Limb (tissue), 2 donors: ENCODE measurements around the gene MBIP.

ENCODE experiments used
- DNase-seq, 2 donors: peaks; one replicate each; pipeline ENCODE4 v3.0.0-alpha.2; 2016; ENCODE audit errors: extremely low spot score in 2 of 2

The MBIP gene

DNA sequence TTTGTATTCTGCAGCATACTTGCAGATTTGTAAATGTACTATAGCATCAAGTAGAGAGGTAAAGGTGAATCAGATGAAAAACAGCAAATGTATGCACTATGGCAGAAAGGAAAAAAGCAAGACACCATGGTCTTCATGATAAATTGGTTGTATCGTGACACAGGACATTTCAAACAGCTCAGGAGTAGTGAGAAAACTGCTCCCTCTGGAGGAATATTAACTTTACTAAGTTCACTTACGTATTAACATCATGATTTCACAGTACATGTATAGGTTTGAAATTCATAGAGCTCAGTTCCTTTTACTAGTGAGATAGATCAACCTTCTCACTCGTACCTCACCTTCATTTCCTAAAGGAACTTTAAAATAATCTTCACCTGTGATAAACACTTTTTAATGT is 6.5 kb downstream of the MBIP start:
- DNase-seq = no peak

DNA sequence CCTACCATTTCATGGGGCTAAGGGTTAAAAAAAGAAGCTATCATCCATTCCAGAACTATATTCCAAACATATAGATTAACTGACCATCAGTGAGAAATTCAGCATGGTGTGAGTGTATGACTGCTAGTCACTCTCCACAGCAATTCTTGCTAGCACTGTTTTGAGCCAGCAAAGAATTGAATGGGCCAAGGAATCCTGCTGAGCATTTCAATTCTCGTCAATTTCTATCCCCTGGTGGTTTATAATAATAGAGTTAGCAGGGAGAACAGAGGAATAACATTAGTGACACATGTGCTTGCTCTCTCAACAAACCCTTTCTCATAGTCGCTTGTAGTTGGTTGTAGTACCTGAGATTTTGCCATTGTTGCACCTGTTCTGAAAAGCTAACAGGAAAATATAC is 7.2 kb downstream of the MBIP start:
- no peak for DNase-seq

DNA sequence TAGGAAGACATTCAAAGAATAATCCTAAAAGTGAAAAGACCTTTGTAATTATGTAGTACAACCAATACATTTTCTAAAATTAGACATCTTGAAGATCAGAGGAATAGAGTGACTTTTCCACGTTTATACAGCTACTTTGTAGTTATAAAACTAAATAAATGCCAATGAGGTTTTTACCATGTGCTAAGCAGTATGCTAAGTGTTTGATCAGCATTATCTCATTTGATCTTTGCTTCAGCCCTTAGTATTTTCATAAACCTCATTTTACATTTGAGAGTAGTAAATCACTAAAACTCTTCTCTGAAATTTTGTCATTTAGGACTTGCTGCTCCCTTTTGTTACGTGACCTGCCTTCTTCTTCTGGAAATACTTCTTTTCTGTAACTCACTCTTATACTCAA is 13.6 kb downstream of the MBIP start:
- no peak for DNase-seq

DNA sequence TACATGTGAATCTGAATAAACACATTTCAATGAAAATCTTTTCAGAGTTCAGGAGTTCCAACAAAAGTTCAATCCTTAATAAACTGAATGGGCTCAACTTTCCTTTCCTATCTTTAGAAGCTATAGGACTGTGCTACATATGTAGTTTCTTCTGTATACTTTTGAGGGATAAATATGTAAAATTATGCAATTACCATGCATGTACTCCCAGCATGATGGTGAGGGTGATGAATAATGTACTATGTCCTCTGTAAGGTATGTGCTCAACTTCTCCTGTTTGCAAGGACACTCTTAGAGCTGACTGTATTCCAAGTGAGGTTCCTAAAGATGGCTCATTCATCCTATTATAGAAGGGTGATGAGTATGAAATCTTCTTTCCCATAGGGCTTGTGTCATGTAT is 15.5 kb downstream of the MBIP start:
- no peak for DNase-seq

DNA sequence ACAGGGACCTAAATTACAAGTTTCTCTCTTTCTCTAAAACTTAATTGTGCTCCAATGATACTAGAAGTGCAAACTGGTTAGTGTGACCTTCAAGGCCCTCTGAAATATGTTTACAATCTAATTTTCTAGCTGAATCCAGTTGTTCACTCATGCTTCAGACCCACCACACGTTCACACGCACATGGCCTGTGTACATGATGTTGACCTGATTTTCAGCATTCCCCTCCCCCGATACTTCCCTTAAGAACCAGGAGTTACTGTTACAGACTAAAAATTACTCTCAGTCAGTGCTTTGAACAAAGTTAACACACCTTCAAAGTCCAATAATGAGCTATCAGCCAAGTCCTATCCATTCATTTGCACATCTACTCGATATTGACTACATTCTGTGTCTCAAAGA is 16.5 kb downstream of the MBIP start:
- DNase-seq = no peak

DNA sequence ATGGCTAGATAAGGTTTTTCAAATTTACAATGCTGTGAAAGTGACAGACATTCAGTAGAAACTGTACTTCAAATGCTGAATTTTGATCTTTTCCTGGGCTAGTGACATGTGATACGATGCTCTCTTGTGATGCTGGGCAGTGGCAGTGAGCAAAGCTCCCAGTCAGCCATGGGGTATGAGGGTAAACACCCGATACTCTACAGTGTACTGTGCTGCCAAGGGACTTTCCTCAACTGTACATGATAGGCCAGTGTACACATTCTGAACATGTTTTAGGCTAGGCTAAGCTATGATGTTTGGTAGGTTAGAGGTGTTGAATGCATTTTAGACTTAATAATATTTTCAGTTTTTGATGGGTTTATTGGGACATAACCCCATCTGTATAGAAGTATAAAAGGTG is 17.6 kb downstream of the MBIP start:
- no peak for DNase-seq

DNA sequence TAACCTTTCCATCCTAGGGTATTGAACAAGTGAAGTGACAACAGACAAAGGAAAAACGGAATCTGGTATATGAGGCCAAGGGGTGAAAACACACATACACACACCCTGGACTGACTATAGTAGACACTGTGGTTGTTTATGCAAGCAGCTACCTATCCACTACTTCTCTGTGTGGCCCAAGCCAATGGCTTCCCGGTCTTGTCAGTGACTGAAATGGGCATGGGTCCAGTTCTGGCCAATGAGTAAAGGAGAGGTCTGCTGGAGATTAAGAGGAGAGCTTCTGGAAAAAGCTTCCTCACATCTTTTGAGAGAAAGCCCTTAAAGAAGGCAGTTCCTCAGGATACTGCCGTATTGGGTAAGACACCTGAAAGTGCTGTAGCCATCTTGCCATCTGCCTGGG is 19.3 kb downstream of the MBIP start:
- no peak for DNase-seq

DNA sequence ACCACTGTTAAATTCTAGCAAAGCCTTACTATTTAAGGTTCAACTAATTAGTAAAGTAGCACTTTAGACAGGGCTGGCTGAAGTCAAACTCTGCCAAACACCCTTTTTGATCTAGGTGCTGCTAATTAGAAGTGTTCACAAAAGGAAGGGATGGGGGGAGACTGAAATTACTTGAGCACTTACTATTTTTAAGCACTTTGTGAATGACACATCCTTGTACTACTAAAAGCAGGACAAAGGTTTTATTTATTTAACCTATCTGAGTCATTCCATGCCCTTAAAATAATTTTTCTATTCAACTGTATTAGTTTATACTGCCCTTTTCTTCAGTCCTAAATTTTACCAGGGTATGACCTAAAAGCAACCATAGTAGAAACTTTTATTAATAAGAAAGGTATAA is 20.1 kb downstream of the MBIP start:
- no peak for DNase-seq

DNA sequence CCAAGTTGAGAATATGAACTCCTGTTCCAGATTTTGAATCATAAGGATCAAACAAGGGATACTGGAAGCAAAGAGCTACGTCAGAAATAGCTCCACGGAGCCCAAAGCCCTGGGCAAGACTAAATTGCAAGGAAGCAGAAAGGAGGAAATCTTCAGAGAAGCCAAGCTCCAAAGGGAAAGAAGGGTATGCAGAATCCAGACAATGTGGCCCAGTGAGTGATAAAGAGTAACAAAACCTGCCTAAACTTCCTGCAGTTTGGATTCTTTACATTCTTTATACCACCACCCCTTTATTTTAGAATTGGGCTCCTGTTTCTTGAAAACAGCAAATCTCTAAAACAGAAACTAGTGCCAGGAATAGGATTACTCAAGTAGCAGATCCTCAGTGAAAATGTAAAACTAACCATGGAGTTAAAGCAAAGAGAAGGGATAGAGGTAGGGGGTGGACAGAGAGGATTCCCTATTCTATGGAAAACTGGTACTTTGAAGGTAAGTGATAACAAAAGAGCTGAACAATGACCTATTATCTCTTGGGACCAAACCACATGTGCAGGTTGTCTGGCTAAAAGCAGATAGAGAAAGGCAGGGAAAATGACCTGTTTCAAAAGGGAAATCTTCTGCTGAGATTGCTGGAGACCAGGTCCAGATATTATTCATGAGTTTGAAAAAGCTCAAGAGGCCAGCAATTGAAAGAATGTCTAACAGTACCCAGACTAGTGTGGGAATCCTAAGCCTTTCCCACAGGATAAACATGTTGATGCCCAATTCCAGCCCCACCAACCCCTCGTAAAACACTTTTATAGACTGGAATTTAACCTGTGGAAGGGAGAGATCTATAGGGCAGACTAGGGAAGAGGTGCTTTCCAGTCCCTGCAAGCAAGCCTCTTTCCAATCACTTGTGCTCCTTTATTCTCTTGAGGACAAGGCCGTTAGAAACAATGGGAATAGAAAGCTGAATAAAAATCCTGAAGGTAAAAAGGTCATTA is 24.5 kb downstream of the MBIP start:
- DNase-seq = no peak

DNA sequence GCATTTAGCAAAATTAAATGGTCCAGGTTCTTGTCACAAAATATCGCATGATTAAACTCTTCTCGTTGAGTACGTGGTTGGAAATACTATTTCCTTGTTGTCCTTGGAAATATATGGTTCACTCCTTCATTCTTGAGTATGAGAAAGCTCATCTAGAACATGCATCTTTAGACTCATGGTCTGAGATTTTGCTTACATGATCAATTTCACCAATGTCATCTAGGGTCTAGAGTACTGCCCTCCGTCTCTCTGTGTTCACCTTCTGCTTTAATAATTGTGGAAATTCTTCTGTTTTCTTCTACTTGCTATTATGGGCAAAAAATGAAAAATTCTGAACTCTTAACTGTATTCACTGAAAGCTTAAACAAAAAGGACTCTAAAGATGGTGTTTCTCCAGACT is 25.9 kb downstream of the MBIP start:
- DNase-seq = no peak

DNA sequence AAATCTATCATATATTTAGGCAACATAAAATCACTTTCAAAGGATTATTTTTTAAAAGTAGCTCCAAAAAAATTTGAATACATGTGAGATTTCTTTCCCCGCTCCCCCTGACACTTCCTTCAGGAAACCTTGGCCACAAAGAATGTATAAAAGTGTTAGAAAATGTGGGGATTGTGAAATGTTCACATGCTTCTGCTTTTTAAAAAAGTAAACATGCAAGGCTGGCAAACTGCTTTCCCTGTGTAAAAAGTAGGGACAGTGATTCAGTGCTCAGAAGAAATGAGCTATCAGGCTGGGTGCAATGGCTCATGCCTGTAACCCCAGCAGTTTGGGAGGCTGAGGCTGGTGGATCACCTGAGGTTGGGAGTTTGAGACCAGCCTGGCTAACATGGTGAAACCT is 26.6 kb downstream of the MBIP start:
- DNase-seq = no peak

DNA sequence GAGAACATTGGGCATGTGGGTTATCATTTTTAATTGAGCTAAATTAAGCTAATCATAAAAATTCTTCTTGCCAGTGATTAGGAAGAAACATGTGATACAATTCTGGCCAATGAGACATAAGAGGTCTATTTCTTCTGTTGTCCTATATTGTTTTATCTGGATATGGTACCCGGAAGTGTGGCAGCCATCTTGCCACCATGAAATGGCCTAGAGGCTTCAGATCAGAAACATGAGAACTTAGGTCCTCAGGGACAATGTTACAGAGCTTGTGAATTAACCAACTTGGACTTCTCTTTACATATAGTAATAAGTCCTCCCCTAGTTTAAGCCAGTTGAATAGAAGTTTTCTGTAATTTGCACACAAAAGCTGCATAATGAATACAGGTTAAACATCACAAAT is 30.5 kb downstream of the MBIP start:
- DNase-seq = no peak

DNA sequence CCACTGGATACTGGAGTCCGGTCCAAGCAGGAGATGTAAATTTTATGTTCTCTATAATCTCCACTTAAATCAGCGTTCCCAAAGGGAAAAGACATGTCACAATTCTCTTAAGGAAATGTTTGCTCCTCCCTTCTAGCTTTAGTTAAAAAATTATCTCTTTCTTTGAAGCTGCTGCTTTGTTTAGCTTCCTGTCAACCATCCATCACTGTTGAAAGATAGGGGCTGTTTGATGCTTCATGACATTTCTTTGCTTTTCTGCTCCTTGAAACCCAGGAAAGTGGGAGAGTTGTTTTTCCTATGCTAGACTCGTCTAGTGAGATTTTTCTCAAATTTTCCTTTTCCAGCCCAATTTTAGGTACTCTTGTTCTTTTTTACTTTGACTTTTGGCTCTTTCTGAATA is 31.9 kb downstream of the MBIP start:
- no peak for DNase-seq

DNA sequence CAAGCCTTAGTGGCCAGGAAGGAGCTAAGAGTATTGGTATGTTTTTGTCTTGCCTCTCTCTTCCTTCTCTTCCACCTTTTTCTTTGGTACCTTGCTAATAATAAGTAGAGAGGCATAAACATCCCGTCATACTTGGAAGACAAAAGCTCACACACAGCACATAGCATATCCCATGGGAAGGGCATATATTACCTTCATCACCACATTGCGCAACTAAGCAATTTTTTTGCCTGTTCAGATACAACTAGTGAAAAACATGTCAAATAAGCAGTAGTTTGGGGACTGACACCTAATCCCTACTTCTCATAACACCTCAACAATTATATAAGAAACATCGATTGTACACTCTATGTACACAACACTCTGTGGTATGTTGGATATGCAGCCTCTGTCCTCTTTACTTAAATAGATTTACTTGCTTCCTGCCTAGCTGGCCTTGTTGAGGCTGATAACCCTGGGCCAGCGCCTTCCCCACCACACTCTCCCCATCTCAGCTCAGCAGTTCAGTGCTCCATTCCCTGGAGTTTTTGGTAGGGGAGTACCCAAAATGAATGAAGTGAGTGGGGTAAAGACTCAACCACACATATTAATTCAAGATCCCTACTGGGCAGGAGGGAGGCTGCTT is 35.4 kb downstream of the MBIP start:
- DNase-seq = no peak

DNA sequence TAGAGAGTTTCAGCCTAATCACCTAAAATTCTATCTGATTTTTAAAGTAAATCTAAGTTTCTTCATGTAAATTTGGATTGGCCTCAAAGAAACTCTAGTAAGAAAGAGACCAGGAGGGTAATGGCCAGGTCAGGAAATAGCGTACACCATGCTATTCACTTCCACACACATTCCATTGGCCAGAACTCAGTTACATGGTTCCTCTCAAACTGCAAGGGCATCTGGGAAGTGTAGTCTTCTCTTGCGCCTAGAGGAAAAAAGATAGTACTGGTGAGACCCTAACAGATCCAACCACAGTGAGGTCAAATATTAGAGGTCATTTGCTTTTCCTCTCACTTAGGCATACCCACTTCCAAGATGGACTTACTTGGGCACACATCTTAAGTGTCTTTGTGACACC is 39.1 kb downstream of the MBIP start:
- no peak for DNase-seq

DNA sequence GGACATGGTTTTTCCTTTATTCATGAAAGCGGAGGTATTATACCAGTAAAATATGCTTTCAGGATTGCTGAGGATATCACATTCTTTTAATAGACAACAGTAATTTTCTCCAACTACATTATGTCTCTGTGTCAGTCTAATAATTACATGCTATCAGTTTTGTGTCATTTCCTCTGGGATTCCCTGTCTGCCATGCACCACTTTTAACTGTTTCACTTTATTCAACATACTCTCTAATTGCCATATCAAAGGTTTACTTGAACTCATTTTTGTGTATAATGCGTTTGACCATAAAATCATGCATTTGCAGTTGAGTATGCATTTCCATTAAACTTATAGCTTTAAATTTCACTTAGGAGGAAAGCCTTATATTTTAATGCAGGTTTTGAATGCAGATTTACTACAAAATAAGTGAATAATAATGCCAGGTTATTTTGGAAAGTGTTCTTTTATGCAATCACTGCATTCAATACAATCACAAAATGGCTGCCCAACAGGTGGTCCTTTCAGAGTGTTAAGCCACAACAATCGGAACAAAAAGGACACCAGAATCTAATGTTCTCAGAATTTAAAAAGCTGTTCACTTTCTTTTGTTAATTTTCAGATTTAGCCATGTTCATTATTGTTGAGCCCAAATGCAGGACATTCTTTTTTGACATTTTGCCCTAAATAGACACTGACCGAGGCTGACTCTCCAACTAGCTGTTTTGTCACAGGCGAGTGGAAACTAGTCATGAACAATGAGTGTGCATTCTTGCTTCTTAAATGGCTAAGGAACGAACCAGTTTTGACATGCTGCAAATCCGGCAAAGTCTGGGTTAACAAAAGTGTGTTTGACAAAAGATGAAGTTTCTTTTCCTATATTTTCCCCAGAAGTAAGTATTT is 40.9 kb downstream of the MBIP start:
- no peak for DNase-seq

DNA sequence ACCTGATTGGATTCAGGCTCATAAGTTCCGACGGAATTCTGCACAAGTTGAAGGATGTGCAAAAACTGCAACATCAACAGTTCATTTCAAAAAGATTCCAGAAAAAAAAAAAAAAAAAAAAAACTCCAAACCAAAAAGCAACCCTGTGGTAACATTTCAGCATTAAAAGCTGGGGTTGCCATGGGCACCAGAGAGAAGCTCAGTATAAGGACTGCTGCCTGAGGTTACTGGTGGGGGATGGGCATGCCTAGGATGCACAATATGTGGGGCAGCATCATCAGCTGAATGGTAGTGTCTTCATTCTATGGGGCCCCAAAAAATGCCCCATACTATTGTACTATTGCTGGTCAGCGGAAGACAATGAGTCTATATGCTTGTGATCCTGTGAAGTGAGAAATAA is 44.7 kb downstream of the MBIP start:
- no peak for DNase-seq

DNA sequence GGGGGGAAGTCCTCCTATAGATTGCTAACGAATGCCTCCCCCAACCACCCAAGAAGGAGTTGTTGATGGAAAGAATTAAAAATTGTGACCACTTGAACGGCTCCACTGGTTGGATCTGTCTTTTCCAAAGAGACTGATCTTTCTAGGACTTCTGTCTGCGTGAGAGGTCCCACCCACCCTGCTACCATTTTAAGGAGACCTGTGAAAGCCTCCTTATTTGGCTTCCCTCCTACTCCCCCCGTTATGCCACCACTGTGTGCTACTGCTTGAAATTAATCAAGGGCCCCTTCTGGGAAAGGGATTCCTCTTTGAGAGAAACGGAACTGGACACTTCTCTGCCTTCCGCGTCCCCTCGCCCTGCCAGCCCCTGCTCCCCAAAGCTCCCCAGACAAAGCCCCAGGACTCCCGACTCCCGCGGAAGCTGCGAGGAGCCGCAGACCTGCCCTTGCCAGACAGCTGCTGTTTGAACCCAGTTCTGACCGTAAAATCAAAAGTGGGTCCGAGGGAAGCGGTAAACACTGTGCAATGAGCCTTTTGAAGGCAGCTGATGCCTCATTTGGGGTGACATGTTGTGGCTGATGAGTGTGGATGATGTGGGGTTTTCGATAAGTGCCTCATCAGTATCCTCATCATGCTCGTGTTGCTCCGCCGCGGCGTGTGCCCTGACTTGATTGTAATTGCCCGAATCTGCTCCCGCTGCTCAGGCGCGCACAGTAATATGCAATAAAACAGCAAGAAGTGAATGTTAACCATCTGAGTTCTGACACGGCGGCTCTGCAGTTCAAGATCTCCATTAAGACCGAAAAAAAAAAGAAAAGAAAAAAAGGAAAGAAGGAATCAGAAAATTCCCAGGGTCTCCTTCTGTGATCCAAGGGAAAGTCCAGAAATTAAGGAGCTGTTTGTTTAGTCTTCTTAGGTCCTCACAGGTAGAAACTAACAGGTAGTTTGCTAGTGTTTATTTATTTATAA is 48.2 kb downstream of the MBIP start:
- peak in 1 of 2 donors; percentile 48 for DNase-seq

DNA sequence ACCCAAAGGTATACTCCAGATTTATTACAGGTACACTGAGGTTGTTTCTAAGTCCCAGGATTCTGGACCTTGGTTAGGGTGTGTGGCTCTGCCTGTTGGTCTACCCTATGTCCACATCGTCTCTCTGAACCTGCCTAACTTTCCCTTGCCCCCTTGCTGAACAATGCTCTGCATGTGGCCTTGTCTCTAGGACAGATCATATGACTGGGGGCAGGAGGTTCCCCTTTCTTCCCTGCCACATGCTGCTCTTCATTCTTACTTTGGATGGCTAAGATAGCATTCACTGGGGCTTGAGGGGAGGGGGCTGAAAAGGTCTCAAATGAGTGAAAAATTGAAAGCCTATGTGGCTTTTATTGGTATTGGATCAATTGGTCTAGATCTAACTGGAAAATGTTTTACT is 49.2 kb downstream of the MBIP start:
- DNase-seq = no peak

DNA sequence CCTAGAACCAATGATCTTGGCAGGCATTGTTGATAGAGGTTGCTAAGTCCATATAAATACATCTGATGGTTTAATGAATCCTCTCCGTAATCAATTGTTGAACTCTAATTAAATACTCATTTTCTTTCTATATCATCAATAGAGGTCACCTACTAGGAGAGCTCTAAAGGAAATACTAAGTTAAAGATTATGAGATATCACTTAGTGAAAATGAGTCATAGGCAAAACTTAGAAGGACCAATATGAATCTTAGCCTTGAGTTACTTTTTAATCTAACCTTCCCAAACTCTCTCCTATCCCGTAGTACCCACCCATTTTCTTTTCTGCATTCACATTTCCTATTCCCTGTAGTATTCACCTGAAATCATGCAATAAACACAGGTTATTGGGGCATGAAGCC is 50.2 kb downstream of the MBIP start:
- no peak for DNase-seq

DNA sequence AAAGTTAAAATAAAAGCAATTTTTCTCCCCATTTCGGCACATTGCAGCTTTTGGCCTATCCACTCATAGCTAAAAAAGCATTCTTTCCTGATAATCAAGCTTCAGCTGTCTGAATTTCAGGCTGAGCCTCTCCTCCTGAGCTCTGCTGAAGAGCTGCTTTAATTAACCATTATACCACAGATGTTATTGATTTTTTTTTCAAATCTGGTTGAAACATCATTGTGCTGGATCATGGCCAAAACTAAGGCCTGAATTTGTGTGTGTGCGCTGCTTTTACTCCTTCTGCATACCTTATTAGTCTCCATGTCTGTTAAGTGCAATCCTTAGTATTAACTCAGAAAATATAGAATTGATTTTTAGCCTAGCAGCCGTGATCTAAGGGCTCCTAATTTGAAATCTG is 52.3 kb downstream of the MBIP start:
- DNase-seq = no peak
